ENCODE results near the gene LAX1. TPM values are rescaled to one million over a fixed set of nuclear protein-coding genes. Genes with fewer than 3 reads are reported as not detected.
A peak's percentile ranks its signal among the peaks of the same experiment; 100 is the strongest.

LAX1 gene
- total RNA-seq, 2 donors from 2014 or later: not detected

DNA sequence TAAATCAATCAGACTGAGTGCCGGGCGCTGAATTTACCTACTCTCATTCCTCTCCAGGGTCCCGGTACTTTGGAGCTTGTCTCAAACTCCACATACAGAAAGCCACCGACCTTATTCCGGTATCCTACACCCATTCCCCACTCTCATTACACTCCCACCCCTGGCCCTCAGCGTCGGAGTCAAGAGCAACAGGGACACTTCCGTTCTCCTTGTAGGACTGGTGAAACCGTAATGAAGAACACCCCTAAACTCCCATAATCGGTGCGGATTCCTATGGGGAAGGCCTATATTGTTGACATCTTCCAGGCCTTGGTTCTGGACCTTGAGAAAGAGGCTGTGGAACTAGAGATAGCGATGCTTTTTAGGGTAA lies 31.2 kb downstream of the LAX1 start:
- H3K4me3 ChIP-seq: peak overlapping the region; percentile 65 to 73
- no peak for DNase-seq (ENCODE audit: low spot score)
- H3K9me3 ChIP-seq: no peaks in the 10 kb centered on the region
- peak overlapping the region; percentile 94 to 97 for H3K27ac ChIP-seq
- H3K27me3 ChIP-seq: no peaks in the 10 kb centered on the region
- TF ChIP-seq, protein P1, sequence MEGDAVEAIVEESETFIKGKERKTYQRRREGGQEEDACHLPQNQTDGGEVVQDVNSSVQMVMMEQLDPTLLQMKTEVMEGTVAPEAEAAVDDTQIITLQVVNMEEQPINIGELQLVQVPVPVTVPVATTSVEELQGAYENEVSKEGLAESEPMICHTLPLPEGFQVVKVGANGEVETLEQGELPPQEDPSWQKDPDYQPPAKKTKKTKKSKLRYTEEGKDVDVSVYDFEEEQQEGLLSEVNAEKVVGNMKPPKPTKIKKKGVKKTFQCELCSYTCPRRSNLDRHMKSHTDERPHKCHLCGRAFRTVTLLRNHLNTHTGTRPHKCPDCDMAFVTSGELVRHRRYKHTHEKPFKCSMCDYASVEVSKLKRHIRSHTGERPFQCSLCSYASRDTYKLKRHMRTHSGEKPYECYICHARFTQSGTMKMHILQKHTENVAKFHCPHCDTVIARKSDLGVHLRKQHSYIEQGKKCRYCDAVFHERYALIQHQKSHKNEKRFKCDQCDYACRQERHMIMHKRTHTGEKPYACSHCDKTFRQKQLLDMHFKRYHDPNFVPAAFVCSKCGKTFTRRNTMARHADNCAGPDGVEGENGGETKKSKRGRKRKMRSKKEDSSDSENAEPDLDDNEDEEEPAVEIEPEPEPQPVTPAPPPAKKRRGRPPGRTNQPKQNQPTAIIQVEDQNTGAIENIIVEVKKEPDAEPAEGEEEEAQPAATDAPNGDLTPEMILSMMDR (IDR thresholded peaks at IDR 0.05): no peak
- H3K36me3 ChIP-seq: no peaks in the 10 kb centered on the region
- H3K4me1 ChIP-seq: peaks cover 0 to 53% of the 10 kb centered on the region in 2 donors

DNA sequence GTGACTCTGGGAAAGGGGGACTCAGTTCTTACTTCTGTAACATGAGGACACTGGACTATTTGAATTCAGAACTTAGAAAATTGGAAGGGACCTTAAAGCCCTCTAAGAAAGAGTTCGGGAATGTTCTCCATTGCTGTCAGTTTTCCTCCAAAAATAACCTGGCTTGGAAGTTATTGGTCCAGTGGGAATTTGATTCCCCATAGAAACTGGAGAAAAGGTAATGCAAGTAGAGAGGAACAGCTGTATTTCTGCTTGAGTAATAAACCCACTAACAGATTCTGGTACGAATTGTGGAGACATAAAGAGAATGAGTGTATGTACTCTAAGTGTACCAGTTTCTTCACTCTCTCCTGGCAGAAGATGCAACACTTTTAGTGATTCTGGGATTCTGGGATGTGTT lies 32.2 kb downstream of the LAX1 start:
- Histone ChIP-seq H3K27me3 (no peaks in the 10 kb centered on the region), H3K9me3 (no peaks in the 10 kb centered on the region), H3K4me1 (peaks cover 0 to 55% of the 10 kb centered on the region in 2 donors), H3K4me3 (no peak overlapping the region), H3K27ac (no peak overlapping the region), H3K36me3 (no peaks in the 10 kb centered on the region)
- no peak for DNase-seq (ENCODE audit: low spot score)
- TF ChIP-seq, protein P1 (IDR thresholded peaks at IDR 0.05): no peak

DNA sequence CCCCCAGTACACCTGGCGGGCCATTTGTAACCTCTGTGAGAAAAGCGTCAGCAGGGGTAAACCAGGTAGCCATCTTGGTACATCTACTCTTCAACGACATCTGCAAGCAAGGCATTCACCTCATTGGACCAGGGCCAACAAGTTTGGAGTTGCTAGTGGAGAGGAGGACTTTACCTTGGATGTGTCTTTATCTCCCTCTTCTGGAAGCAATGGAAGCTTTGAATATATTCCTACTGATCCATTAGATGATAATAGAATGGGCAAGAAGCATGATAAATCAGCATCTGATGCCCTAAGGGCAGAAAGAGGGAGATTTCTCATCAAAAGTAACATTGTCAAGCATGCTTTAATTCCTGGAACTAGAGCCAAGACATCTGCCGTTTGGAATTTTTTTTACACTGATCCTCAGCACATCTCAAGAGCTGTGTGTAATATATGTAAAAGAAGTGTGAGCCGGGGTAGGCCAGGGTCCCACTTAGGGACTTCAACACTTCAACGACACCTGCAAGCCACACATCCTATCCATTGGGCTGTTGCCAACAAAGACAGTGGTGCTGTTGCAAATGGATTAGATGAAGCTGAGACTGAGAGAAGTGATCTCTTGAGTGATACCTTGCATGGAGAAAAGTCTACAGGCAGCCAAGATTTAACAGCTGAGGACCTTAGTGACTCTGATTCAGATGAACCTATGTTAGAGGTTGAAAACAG lies 33.1 kb downstream of the LAX1 start:
- H3K27ac ChIP-seq: no peak overlapping the region
- H3K4me3 ChIP-seq: no peak overlapping the region
- H3K27me3 ChIP-seq: no peaks in the 10 kb centered on the region
- no peaks in the 10 kb centered on the region for H3K36me3 ChIP-seq
- no peaks in the 10 kb centered on the region for H3K9me3 ChIP-seq
- peaks cover 0 to 55% of the 10 kb centered on the region in 2 donors for H3K4me1 ChIP-seq
- DNase-seq (ENCODE audit: low spot score): no peak
- TF ChIP-seq, protein P1 (IDR thresholded peaks at IDR 0.05): no peak

DNA sequence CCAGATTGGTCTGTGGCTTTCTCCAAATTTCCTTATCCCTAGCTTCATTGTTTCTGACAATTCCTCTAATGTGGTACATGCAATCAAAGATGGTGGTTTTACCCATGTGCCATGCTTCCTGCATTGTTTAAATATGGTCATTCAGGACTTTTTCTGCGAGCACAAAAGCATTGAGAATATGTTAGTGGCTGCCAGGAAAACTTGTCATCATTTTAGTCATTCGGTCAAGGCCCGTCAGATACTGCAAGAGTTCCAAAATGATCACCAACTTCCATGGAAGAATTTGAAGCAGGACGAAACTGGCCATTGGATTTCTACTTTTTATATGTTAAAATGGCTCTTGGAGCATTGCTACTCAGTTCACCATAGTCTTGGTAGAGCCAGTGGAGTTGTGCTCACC lies 34.2 kb downstream of the LAX1 start:
- H3K36me3 ChIP-seq: peaks cover 8% of the 10 kb centered on the region

DNA sequence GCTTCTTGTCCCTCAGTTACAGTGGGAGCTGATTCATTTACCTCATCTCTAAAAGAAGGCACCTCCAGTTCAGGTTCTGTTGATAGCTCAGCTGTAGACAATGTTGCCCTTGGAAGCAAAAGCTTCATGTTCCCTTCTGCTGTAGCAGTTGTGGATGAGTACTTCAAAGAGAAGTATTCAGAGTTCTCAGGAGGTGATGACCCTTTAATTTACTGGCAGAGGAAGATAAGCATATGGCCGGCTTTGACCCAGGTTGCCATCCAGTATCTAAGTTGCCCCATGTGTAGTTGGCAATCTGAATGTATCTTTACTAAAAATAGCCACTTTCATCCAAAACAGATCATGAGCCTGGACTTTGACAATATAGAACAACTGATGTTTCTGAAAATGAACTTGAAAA lies 35.0 kb downstream of the LAX1 start:
- Histone ChIP-seq H3K27ac (no peak overlapping the region), H3K27me3 (no peaks in the 10 kb centered on the region), H3K4me3 (no peak overlapping the region), H3K9me3 (no peaks in the 10 kb centered on the region), H3K36me3 (peaks cover 8% of the 10 kb centered on the region), H3K4me1 (peaks cover 0 to 52% of the 10 kb centered on the region in 2 donors)
- TF ChIP-seq, protein P1 (IDR thresholded peaks at IDR 0.05): no peak
- DNase-seq (ENCODE audit: low spot score): no peak

More for the DNA sequence above, 34.2 kb downstream of the LAX1 start:
- TF ChIP-seq, protein P1 (IDR thresholded peaks at IDR 0.05): no peak
- Histone ChIP-seq H3K4me1 (peaks cover 0 to 55% of the 10 kb centered on the region in 2 donors), H3K27ac (no peak overlapping the region), H3K27me3 (no peaks in the 10 kb centered on the region), H3K9me3 (no peaks in the 10 kb centered on the region), H3K4me3 (no peak overlapping the region)
- DNase-seq (ENCODE audit: low spot score): no peak

DNA sequence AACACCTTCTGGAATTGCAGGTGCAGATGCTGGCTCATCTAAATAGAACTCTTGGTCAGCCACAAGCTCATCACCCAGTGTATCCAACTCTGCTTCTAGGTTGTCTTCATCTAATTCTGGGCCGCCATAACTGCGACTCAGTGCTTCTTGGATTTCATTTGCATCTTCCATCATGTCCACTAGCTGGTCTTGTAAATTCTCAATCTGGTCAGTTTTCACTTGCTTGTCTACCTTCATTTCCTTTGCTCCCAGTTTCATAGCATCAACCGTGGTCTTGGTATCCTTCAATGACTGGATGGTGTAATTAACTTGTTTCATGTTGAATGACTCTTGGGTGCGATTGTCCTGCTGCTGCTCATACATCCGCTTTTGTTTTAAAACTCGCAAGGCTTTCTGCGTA lies 40.7 kb downstream of the LAX1 start:
- Histone ChIP-seq H3K36me3 (peaks cover 39% of the 10 kb centered on the region), H3K27me3 (no peaks in the 10 kb centered on the region), H3K27ac (no peak overlapping the region), H3K9me3 (no peaks in the 10 kb centered on the region), H3K4me3 (no peak overlapping the region), H3K4me1 (peaks cover 0 to 7% of the 10 kb centered on the region in 2 donors)
- TF ChIP-seq, protein P1 (IDR thresholded peaks at IDR 0.05): no peak
- DNase-seq (ENCODE audit: low spot score): no peak

Data from right atrium auricular region (tissue), 2 donors.